Caco-2 (cell line): Measurements from ENCODE around the gene FGD5. TPM values are rescaled to one million over a fixed set of nuclear protein-coding genes. Genes with fewer than 3 reads are reported as not detected.

ENCODE experiments used
- BruUV-seq: library from RNA; stranded (reverse); fragments of 400-500 nt; replicated peaks from 2 replicates; lab custom pipeline; 2021; lab: Mats Ljungman, UMichigan
- CTCF ChIA-PET: fragments of 300-600 bp; sonication (Branson Sonifier 250); formaldehyde crosslinking; loops from one replicate; lab custom pipeline; 2022; ENCODE audit warnings: antibody characterized with exemption; lab: Charles Lee
- POLR2A ChIA-PET: fragments of 300-600 bp; sonication (Branson Sonifier 250); formaldehyde crosslinking; loops from one replicate; lab custom pipeline; 2022; ENCODE audit warnings: antibody characterized with exemption; lab: Charles Lee
- DNase-seq, 2 experiments: peaks; one replicate each; pipeline versions ENCODE4 v3.0.0 to v3.0.0-alpha.2; 2020 to 2022
- H3K27me3 ChIP-seq: replicated peaks from 2 replicates; pipeline ENCODE4 v1.6.0; 2011; ENCODE audit warnings: low read length; ENCODE audit not compliant: control insufficient read depth, insufficient read depth
- H3K36me3 ChIP-seq: 2 replicates; pipeline ENCODE4 v1.5.1; 2011; ENCODE audit warnings: low read length; ENCODE audit not compliant: control insufficient read depth, insufficient read depth
- H3K4me1 ChIP-seq: fragments of 250-450 bp; sonication (Bioruptor Pico); 2 replicates; pipeline ENCODE4 v1.5.1; 2020; ENCODE audit warnings: mild to moderate bottlenecking
- H3K4me3 ChIP-seq: 2 replicates; pipeline ENCODE4 v1.5.1; 2011; ENCODE audit warnings: low read depth, mild to moderate bottlenecking, control low read depth, low read length
- H3K9me3 ChIP-seq: fragments of 250-450 bp; sonication (Bioruptor Pico); 2 replicates; pipeline ENCODE4 v1.5.1; 2020; ENCODE audit warnings: mild to moderate bottlenecking, moderate library complexity
- H3K27ac Mint-ChIP-seq: one replicate; pipeline ENCODE4 v1.8.0; 2022; ENCODE audit warnings: mixed read lengths; ENCODE audit not compliant: unreplicated experiment
- H3K27me3 Mint-ChIP-seq: one replicate; pipeline ENCODE4 v1.8.0; 2022; ENCODE audit warnings: mixed read lengths; ENCODE audit not compliant: insufficient read depth, unreplicated experiment
- H3K36me3 Mint-ChIP-seq: one replicate; pipeline ENCODE4 v1.8.0; 2022; ENCODE audit warnings: mild to moderate bottlenecking, mixed read lengths; ENCODE audit not compliant: insufficient read depth, unreplicated experiment
- H3K4me1 Mint-ChIP-seq: one replicate; pipeline ENCODE4 v1.8.0; 2022; ENCODE audit warnings: low read depth, mixed read lengths; ENCODE audit not compliant: unreplicated experiment
- H3K4me3 Mint-ChIP-seq: one replicate; pipeline ENCODE4 v1.8.0; 2022; ENCODE audit warnings: mild to moderate bottlenecking, moderate library complexity, mixed read lengths; ENCODE audit not compliant: unreplicated experiment
- H3K9me3 Mint-ChIP-seq: one replicate; pipeline ENCODE4 v1.8.0; 2022; ENCODE audit warnings: mixed read lengths; ENCODE audit not compliant: unreplicated experiment
- CTCF ChIP-seq, 2 experiments: fragments of 200-600 bp in 1 of 2; IDR thresholded peaks; 1 replicate in 1 of 2; 2 replicates in 1 of 2; pipeline versions ENCODE4 v1.5.1 to v1.8.0; 2011 to 2022; ENCODE audit warnings: antibody characterized with exemption in 1 of 2, control low read depth in 1 of 2, inconsistent platforms in 1 of 2, low read depth in 1 of 2, low read length in 1 of 2, mild to moderate bottlenecking in 1 of 2, moderate library complexity in 1 of 2; ENCODE audit not compliant: insufficient read depth in 1 of 2, severe bottlenecking in 1 of 2, unreplicated experiment in 1 of 2
- intact Hi-C: fragments of 100-400 bp; cut with micrococcal nuclease; formaldehyde crosslinking; loops from one replicate; pipeline ENCODE4 v1.10.0; 2022; ENCODE audit not compliant: unreplicated experiment
- total RNA-seq: library from RNA; stranded (reverse); gene quantifications from 2 replicates; pipeline ENCODE4 v1.2.3, GENCODE V29; 2022

Gene FGD5
- total RNA-seq, 1 experiment from 2014 or later, result 0.25 TPM

DNA sequence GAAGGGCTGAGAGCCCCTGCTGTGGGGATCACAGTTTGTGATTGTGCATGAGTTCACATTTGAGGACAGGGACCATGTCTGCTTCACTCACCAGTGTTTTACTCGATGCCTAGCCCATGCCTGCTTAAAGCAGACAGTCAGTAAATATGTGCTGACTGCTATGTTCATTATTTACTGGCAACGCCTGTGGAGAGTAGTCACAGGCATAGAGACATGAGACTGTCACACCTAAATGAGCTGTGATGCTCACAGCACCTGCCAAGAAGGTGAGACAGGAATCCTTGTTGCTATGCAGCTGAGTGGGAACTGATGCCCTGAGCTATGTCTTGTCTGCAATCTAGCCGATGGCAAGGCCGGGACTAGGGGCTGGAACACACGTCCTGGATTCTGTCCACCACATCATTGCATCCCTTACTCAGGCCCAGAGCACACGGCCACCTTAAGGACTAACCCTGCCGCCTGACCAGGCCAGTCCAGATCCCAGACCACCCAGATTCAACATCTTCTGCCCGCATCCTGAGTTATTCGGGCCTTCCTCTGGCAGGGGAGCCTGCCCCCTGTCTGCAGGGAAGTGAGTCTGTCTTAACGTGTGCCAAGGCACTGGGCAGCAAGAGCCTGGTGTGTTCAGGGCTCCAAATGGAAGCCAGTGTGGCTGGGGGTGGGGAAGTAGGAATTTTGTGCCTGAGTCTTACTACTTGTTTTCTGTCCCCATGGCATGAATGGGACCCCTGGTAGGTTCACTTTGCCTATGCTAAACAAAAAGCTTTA is 44.8 kb downstream of the FGD5 start:
- peaks cover 5% of the 10 kb centered on the region for H3K27me3 Mint-ChIP-seq
- H3K9me3 ChIP-seq, result no peaks in the 10 kb centered on the region
- POLR2A ChIA-PET, result no interaction called here
- no peak overlapping the region for H3K4me3 ChIP-seq
- H3K36me3 Mint-ChIP-seq, result no peaks in the 10 kb centered on the region
- BruUV-seq, result no TSS peak
- TF ChIP-seq CTCF (IDR thresholded peaks at IDR 0.05; ENCODE audit: insufficient read depth in 1 of 2, low read depth in 1 of 2, low read length in 1 of 2, severe bottlenecking in 1 of 2, unreplicated experiment in 1 of 2), result no peak
- H3K27ac Mint-ChIP-seq, result no peak overlapping the region
- DNase-seq, result no peak
- H3K4me1 Mint-ChIP-seq, result no peaks in the 10 kb centered on the region
- CTCF ChIA-PET, result interaction anchor here (0.5 kb wide), 1 partner anchor 61 kb away, joined by 4 read pairs; no protein-coding TSS in a partner anchor
- no peaks in the 10 kb centered on the region for H3K36me3 ChIP-seq
- H3K27me3 ChIP-seq, result no peaks in the 10 kb centered on the region; the same call in none of the 2 replicates
- no peaks in the 10 kb centered on the region for H3K9me3 Mint-ChIP-seq
- H3K4me3 Mint-ChIP-seq, result no peak overlapping the region
- no peaks in the 10 kb centered on the region for H3K4me1 ChIP-seq
- intact Hi-C loops, result no loop called here

DNA sequence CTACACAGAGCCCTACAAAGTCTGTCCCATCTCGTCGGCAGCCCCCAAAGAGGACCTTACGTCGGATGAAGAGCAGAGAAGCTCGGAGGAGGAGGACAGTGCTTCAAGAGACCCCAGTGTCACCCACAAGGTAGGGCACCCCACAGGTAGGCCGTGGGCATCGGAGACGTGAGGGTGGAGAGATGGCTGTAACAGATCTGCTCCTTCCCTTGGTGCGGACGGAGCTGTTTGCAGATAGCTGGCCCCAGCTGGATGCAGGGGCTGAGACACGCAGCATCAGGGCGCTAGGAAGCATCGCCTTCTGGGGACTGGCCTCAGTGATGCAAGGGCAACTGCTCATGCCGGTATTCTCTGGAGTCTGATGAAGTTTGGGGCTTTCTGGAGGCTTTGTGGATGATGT is 45.4 kb downstream of the FGD5 start:
- ChIA-PET POLR2A (no interaction called here), CTCF (no interaction called here)
- H3K4me3 Mint-ChIP-seq, result no peak overlapping the region

DNA sequence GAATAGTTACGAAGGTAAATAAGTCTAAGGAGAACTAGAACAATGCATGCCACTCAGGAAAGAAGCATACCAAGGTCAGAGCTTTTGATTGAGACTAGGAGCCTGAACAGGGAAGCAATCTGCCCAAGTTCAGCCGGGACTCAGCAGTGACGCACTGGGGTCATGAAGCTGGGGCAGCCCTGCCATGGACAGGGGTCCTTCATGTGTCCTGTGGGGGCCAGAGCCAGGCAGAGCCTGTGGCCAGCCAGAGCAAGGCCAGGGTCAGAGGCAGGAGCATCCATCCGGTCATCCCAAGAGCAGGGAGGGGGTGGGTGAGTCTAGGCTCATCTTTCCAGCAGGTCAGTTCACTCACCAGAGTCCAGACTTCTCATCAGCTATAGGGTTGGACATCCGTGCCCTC is 47.9 kb downstream of the FGD5 start:
- Mint-ChIP-seq H3K36me3 (no peaks in the 10 kb centered on the region), H3K27ac (no peak overlapping the region), H3K27me3 (peaks cover 12% of the 10 kb centered on the region), H3K4me3 (no peak overlapping the region), H3K9me3 (no peaks in the 10 kb centered on the region), H3K4me1 (no peaks in the 10 kb centered on the region)
- TF ChIP-seq CTCF (IDR thresholded peaks at IDR 0.05; ENCODE audit: insufficient read depth in 1 of 2, low read depth in 1 of 2, low read length in 1 of 2, severe bottlenecking in 1 of 2, unreplicated experiment in 1 of 2), result no peak
- H3K9me3 ChIP-seq, result no peaks in the 10 kb centered on the region
- DNase-seq, result no peak
- BruUV-seq, result no TSS peak
- POLR2A ChIA-PET, result no interaction called here
- no peaks in the 10 kb centered on the region for H3K36me3 ChIP-seq
- H3K4me1 ChIP-seq, result no peaks in the 10 kb centered on the region
- intact Hi-C loops, result no loop called here
- no peaks in the 10 kb centered on the region; the same call in none of the 2 replicates for H3K27me3 ChIP-seq
- no peak overlapping the region for H3K4me3 ChIP-seq
- CTCF ChIA-PET, result interaction anchor here (0.6 kb wide), 1 partner anchor 141 kb away, joined by 3 read pairs; no protein-coding TSS in a partner anchor

More for the DNA sequence above, 45.4 kb downstream of the FGD5 start:
- no peaks in the 10 kb centered on the region for H3K36me3 Mint-ChIP-seq
- intact Hi-C loops, result no loop called here
- H3K9me3 Mint-ChIP-seq, result no peaks in the 10 kb centered on the region
- no peak for DNase-seq
- no peak for TF ChIP-seq CTCF (IDR thresholded peaks at IDR 0.05; ENCODE audit: insufficient read depth in 1 of 2, low read depth in 1 of 2, low read length in 1 of 2, severe bottlenecking in 1 of 2, unreplicated experiment in 1 of 2)
- H3K27me3 Mint-ChIP-seq, result peaks cover 5% of the 10 kb centered on the region
- Histone ChIP-seq H3K9me3 (no peaks in the 10 kb centered on the region), H3K4me1 (no peaks in the 10 kb centered on the region), H3K27me3 (no peaks in the 10 kb centered on the region; the same call in none of the 2 replicates), H3K4me3 (no peak overlapping the region), H3K36me3 (no peaks in the 10 kb centered on the region)
- H3K27ac Mint-ChIP-seq, result no peak overlapping the region
- H3K4me1 Mint-ChIP-seq, result no peaks in the 10 kb centered on the region
- BruUV-seq, result no TSS peak
